Neural cell (in vitro differentiated cells): ENCODE measurements around the gene FERMT3.

Experiments used
- POLR2AphosphoS5 ChIP-seq: IDR thresholded peaks from 2 replicates; pipeline ENCODE4 v1.6.1; 2012
- TF ChIP-seq, protein P1 (sequence below): fragments of 450-650 bp; IDR thresholded peaks from 2 replicates; pipeline ENCODE4 v1.5.1; 2014; ENCODE audit warnings: antibody characterized with exemption, mild to moderate bottlenecking, moderate library complexity; ENCODE audit not compliant: poor library complexity, severe bottlenecking

DNA sequence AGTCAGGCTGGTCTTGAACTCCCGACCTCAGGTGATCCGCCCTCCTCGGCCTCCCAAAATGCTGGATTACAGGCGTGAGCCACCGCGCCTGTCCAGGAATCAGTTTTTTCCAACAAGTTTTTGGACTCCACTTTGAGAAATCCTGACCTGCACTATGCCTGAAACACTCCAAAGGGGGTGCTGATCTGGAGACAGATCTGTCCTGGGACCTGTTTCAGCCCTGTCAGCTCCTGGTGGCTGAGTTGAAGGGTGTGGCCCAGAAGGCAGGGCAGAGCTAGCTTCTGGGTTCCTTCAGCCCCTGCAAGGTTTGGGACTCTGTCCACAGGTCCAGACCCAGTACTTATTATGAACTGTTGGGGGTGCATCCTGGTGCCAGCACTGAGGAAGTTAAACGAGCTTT is 25.0 kb downstream of the FERMT3 start:
- no peak for TF ChIP-seq POLR2AphosphoS5
- TF ChIP-seq, protein P1, sequence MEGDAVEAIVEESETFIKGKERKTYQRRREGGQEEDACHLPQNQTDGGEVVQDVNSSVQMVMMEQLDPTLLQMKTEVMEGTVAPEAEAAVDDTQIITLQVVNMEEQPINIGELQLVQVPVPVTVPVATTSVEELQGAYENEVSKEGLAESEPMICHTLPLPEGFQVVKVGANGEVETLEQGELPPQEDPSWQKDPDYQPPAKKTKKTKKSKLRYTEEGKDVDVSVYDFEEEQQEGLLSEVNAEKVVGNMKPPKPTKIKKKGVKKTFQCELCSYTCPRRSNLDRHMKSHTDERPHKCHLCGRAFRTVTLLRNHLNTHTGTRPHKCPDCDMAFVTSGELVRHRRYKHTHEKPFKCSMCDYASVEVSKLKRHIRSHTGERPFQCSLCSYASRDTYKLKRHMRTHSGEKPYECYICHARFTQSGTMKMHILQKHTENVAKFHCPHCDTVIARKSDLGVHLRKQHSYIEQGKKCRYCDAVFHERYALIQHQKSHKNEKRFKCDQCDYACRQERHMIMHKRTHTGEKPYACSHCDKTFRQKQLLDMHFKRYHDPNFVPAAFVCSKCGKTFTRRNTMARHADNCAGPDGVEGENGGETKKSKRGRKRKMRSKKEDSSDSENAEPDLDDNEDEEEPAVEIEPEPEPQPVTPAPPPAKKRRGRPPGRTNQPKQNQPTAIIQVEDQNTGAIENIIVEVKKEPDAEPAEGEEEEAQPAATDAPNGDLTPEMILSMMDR: no peak
